GM19467 (cell line): Measurements from ENCODE around the gene PLAAT3.
A peak's percentile ranks its signal among the peaks of the same experiment; 100 is the strongest.
"Not testable (repeated sequence)": the region's sequence is repeated elsewhere in the genome, so short reads cannot be mapped to it uniquely, and the experiment has no call there.

Experiments
- ATAC-seq: cut with Tn5 transposase; IDR thresholded peaks from one replicate; pipeline ENCODE4 v1.9.1; 2021; ENCODE audit warnings: mild to moderate bottlenecking, moderate library complexity; ENCODE audit not compliant: unreplicated experiment

Gene PLAAT3

DNA sequence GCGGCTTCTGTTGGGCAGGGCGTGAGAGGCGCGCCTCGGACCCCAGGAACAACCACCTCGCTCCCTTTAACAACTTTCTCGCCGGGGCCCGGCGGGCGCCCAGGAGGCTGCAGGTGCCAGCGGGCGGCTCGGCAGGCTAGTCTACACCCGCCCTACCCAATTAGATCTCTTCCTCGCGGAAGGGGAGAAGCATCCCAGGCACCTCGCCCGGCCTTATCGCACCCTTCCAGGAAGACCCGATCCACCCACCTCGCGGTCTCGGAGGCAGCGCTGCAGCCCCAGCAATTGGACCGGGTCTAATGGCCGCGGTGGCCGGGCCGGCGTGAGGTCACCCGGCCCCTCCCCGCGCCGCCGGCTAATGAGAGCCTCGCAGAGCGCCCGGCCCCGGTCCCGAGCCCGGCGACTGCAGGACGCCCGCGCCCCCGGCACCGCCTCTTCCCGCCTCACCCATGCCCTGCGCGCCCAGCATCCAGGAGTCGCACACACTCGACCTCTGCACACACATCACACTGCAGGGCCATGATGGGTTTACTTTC lies at the start of gene PLAAT3:
TSS of gene PLAAT3 (minus strand) at position 298 of the 536 bp plus-strand sequence. CDS start 419 bp downstream, outside the sequence.
- peak; percentile 40 for ATAC-seq

GRCh38 chr11:63663809-63664208 lies 49.6 kb upstream of the PLAAT3 start:
- ATAC-seq = no peak

- ATAC-seq = no peak
Measured at GRCh38 chr11:63660972-63661371, 46.7 kb upstream of the PLAAT3 start.

DNA sequence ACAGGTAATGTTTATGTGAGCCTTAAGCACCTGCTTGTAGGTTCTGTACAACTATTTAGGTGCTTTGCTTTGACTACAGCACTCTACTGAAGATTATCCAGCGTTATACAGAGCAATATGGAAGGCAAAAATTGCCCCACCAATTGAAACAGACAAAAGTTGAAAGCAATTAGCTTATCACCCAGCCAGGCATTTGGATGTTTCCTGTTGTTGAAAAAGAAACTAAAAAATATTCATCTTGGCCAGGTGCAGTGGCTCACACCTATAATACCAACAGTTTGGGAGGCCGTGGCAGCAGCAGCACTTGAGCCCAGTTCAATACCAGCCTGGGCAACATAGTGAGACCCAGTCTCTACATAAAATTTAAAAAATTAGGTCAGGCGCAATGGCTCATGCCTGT lies 38.4 kb upstream of the PLAAT3 start:
- no peak for ATAC-seq

- no peak for ATAC-seq
Measured at GRCh38 chr11:63643205-63643604, 29.0 kb upstream of the PLAAT3 start.

DNA sequence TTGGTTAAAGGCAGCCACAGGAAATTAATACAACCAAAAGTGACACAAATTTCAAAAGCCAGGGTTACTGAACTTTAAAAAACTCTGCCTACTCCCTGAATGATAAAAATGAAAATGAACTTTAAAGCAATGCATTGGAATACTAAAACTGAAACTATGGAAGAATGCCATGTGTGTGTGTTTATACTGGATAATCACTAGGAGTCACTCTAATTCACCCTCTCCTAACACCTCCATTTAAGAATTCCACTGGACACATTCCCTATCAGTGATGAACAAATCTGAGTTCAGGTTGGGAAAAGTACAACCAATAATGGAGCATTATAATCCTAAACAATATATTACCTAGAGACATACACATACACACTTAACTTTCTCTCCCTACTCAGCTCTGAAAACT lies 27.5 kb upstream of the PLAAT3 start:
- no peak for ATAC-seq

DNA sequence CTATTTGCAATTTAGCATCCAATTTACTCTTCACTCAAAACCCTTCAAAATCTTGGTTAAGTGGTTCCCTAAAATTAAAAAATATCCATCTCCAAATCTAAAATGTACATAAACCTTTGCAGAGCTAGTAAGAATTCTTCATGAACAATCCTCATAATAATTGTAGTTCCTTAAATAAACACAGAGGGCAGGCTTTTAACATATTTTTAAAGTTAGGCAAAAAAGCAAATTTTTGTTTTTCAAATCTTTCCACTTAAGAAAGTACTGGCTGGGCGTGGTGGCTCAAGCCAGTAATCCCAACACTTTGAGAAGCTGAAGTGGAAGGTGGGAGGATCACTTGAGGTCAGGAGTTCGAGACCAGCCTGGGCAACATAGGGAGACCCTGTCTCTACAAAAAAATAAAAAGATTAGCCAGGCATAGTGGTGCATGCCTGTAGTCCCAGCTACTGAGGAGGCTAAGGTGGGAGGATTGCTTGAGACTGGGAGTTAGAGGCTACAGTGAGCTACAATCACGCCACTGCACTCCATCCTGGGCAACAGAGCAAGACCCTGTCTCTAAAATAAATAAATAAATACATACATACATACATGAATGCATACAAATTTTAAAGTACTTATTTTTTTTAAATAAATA lies 25.1 kb upstream of the PLAAT3 start:
- ATAC-seq = no peak

DNA sequence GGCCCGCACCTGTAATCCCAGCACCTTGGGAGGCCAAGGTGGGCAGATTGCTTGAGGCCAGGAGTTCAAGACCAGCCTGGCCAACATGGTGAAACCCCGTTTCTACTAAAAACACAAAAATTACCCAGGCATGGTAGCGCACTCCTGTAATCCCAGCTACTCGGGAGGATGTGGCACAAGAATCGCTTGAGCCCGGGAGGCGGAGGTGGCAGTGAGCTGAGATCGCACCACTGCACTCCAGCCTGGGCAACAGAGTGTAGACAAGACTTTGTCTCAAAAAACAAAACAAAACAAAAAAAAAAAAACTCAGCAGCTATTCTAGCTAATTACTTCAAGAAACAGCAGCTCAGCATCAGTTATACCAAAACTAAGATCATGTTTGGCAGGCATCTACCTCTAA lies 24.2 kb upstream of the PLAAT3 start:
- not testable (repeated sequence) for ATAC-seq

DNA sequence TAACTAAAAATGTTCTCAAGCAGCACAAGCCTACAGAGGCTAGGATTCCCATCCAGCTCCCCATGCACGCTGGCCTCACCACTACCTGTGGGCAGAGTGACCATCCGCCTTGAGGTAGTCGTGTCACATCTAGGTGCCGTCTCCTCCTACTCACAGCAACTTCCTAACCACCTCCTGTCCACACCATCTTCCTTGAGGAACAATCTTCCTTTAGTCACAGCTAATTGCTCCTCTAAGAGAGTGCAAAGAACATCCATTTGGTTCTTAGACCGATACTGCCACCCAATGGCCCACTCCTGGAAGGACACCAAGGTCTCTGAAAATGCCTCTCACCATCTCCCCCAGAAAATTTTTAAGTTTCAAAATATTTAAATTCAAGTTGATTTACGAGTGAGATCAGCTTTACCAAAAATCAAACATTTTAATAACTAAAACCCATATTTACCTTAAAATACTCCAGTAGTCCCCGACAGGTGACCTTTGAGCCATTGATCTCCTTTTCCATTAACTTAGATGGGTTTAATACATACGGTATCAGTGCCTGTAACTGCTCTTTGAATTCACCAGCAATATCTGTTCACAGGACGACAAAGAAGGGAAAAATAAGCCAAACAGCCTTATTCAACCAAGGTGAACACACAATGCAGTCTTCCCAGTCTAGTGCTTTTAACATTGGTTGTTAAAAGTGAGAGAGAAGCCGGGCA lies 21.7 kb upstream of the PLAAT3 start:
- no peak for ATAC-seq

DNA sequence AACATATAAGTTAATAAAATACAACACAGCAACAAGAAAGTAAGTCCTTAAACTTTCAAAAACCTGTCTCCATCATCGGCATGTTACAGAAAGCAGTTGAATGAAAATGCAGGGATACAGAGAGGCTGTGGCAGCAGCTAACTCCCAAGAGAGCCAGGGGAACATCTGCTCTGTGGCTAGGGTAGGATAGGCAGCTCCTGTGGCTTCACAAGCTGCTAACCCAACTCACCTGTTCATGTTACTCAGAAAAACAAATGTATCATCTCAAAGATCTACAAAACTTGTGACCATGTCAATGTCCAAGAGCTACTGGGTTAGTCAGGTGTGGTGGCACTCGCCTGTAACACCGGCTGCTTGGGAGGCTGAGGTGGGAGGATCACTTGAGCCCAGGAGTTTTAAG lies 15.2 kb upstream of the PLAAT3 start:
- ATAC-seq = no peak

DNA sequence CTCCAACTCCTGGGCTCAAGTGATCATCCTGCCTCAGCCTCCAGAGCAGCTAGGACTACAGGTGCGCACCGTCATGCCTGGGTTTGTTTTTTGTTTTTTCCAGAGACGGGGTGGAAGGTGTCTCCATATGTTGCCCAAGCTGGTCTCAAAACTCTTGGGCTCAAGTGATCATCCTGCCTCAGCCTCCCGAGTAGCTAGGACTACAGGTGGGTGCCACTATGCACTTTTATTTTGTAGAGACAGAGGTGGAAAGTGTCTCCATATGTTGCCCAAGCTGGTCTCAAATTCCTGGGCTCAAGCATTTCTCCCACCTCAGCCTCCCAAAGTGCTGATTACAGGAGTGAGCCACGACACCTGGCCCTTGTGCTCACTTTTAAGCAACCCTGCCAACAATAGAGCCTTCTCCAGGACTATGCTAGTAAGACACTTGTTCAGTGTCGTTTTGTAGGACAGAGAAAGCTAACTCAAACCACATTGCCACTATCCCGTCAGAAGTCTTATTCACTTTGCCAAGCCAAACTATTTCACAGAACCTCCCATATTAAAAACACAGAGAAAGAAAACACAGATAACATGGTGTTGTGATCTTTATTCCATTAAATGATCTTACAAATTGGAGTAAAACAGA lies 9.4 kb upstream of the PLAAT3 start:
- no peak for ATAC-seq

DNA sequence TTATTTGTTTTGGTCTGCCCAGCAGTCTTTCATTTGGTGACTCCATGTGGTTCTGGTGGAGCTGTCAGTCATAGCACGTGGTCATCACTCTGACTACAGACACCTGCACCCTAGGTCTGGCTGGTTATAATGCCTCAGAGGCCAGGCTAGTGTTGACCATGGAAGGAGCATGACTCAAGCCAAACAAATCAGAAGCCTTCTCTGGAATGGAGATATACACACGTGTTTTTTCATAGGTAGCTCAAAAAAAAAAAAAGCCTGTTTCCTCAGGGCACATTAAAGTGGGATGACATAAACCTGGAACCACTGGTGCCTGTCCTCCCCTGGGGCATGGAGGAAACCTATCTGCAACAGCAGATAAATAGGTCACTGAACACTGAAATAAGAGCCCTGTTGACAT lies 8.1 kb upstream of the PLAAT3 start:
- ATAC-seq = no peak

GRCh38 chr11:63621071-63621470 lies 6.8 kb upstream of the PLAAT3 start:
- ATAC-seq = no peak

DNA sequence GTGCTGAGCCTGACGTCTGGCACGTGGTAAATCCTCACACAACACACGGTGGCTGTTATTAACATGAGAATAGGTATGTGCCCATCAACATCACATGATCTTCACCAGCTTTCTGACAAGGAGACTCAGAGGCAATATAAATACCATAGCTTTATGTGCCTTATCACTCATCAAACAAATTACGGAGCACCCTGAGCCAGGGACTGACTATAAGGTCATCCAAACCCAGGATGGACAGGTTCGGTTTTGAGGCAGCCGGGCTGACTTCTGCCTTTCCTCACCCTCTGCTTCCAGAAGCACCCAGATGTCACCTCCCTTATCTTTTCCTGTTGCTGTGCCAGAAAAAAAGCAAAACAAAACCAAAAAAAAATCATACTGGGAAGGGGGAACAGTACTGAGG lies 5.7 kb upstream of the PLAAT3 start:
- no peak for ATAC-seq

GRCh38 chr11:63617686-63618085 lies 3.5 kb upstream of the PLAAT3 start:
- not testable (repeated sequence) for ATAC-seq

- no peak for ATAC-seq
Measured at GRCh38 chr11:63616953-63617352, 2.7 kb upstream of the PLAAT3 start.

GRCh38 chr11:63613517-63614135 lies 607 bp downstream of the PLAAT3 start:
- ATAC-seq = no peak

GRCh38 chr11:63612181-63612580 lies 2.1 kb downstream of the PLAAT3 start:
- ATAC-seq = no peak

DNA sequence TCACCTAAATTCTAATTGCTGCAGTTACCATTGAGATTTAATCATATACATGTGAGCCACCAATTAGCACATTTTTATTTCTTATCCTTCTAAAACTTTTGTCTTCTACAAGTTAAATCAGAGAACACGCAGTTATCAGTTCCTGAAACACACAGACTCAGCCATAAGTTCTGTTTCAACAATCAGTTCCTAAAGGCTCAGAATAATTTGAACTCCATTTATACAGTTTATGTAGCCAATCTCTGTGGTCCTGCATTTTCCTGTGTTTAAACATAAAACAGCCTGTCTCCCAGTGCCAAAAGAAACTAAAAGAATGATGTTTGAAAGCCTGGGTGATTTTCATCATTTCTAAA lies 2.9 kb downstream of the PLAAT3 start:
- ATAC-seq = no peak

- ATAC-seq = no peak
Measured at GRCh38 chr11:63610604-63611394, 3.4 kb downstream of the PLAAT3 start.
